Breast epithelium (tissue), 4 donors: ENCODE measurements around the gene MACROD2. TPM values are rescaled to one million over a fixed set of nuclear protein-coding genes. Genes with fewer than 3 reads are reported as not detected.

Experiments
- DNase-seq, 2 donors: peaks; one replicate each; pipeline ENCODE4 v3.0.0-alpha.2; 2019; ENCODE audit warnings: low spot score in 2 of 2
- H3K27ac ChIP-seq, 2 donors: fragments of 200-600 bp; sonication (generic) in 1 of 2; one replicate each; pipeline ENCODE4 v1.5.1; 2016 to 2019; ENCODE audit warnings: mild to moderate bottlenecking in 1 of 2
- H3K27me3 ChIP-seq, 2 donors: fragments of 200-600 bp; sonication (generic) in 1 of 2; one replicate each; pipeline versions ENCODE4 v1.5.1 to v1.6.0; 2017 to 2019; ENCODE audit warnings: control low read depth in 1 of 2, mild to moderate bottlenecking in 1 of 2
- H3K36me3 ChIP-seq: fragments of 200-600 bp; one replicate; pipeline ENCODE4 v1.5.1; 2019
- H3K4me1 ChIP-seq, 2 donors: fragments of 200-600 bp; sonication (generic); one replicate each; pipeline ENCODE4 v1.5.1; 2016 to 2019; ENCODE audit warnings: control low read depth in 1 of 2
- H3K4me3 ChIP-seq, 3 donors: fragments of 200-600 bp; sonication (generic); 1 replicate in 2 of 3; 2 replicates in 1 of 3; pipeline ENCODE4 v1.5.1; 2016 to 2019; ENCODE audit warnings: mild to moderate bottlenecking in 3 of 3, moderate library complexity in 2 of 3
- H3K9me3 ChIP-seq, 2 donors: fragments of 200-600 bp; sonication (generic) in 1 of 2; one replicate each; pipeline ENCODE4 v1.5.1; 2016 to 2019; ENCODE audit warnings: control low read depth in 1 of 2
- POLR2A ChIP-seq: fragments of 450-650 bp; IDR thresholded peaks from one replicate; pipeline ENCODE4 v1.6.1; 2016; ENCODE audit warnings: antibody characterized with exemption, mild to moderate bottlenecking, moderate library complexity
- POLR2AphosphoS5 ChIP-seq, 3 donors: sonication (generic); formaldehyde crosslinking; IDR thresholded peaks; one replicate each; pipeline ENCODE4 v1.6.1; 2017; ENCODE audit warnings: antibody characterized with exemption in 3 of 3
- intact Hi-C: fragments of 100-400 bp; cut with DNase I; formaldehyde crosslinking; loops from one replicate; pipeline ENCODE4 v1.15.1; 2023; ENCODE audit warnings: low total_unique reads
- total RNA-seq, 3 donors: library from RNA; depleted of rRNA; stranded (reverse); fragments of >200 nt; gene quantifications; one replicate each; pipeline ENCODE4 v1.1.0, GENCODE V29; 2016
- TF ChIP-seq, protein P1 (sequence below), 3 donors: fragments of 450-650 bp; IDR thresholded peaks; one replicate each; pipeline ENCODE4 v1.5.1; 2016 to 2017; ENCODE audit warnings: antibody characterized with exemption in 3 of 3, mild to moderate bottlenecking in 3 of 3, moderate library complexity in 3 of 3

Gene MACROD2
- total RNA-seq, 3 donors from 2014 or later = 6.7 to 26.8 (median 8.8) TPM

DNA sequence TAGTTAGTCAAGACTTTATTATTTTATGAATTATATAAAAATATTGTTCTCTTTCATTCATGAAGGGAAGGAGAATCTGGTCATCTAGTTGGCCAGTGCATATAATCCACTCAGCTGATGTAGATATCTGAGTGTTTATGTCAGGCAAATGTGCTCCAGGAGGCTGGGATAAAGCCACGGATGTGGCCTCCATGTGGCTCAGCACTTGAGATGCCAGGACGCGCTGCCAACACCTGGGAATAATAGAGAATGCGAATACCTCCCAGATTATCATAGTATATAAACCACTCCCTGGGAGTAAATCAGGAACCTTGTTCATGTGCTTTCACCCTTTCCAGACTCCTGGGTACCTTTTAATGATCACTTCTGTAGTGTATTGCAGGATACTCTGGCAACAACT, 1571.9 kb downstream of the MACROD2 start:
- no peaks in the 10 kb centered on the region for H3K36me3 ChIP-seq

DNA sequence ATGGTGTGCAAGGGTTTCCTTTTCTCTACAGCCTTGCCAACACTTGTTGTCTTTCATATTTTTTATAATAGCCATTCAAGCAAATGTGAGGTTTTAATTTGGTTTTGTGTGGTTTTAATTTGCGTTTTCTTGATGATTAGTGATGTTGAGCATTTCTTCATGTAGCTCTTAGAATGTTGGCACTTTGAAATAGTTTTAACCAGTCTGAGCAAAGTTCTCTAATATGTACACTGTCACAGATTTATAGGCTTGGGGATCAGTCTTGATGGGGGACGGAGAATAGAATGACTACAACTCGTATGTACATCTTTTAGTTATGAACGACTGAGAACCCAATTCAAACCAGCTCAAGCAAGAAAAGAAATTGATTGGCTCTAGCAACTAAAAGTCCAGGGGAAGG, 1574.8 kb downstream of the MACROD2 start:
- TF ChIP-seq POLR2AphosphoS5 (IDR thresholded peaks at IDR 0.05) (no peak), POLR2A (no peak)
- TF ChIP-seq, protein P1, sequence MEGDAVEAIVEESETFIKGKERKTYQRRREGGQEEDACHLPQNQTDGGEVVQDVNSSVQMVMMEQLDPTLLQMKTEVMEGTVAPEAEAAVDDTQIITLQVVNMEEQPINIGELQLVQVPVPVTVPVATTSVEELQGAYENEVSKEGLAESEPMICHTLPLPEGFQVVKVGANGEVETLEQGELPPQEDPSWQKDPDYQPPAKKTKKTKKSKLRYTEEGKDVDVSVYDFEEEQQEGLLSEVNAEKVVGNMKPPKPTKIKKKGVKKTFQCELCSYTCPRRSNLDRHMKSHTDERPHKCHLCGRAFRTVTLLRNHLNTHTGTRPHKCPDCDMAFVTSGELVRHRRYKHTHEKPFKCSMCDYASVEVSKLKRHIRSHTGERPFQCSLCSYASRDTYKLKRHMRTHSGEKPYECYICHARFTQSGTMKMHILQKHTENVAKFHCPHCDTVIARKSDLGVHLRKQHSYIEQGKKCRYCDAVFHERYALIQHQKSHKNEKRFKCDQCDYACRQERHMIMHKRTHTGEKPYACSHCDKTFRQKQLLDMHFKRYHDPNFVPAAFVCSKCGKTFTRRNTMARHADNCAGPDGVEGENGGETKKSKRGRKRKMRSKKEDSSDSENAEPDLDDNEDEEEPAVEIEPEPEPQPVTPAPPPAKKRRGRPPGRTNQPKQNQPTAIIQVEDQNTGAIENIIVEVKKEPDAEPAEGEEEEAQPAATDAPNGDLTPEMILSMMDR (IDR thresholded peaks at IDR 0.05) = no peak
- no peaks in the 10 kb centered on the region for H3K27me3 ChIP-seq
- no peak overlapping the region for H3K4me3 ChIP-seq
- no peak overlapping the region for H3K27ac ChIP-seq
- intact Hi-C loops = no loop called here
- DNase-seq = no peak
- no peaks in the 10 kb centered on the region for H3K4me1 ChIP-seq
- H3K9me3 ChIP-seq = no peaks in the 10 kb centered on the region
- no peaks in the 10 kb centered on the region for H3K36me3 ChIP-seq

More for the DNA sequence above, 1571.9 kb downstream of the MACROD2 start:
- TF ChIP-seq, protein P1 (IDR thresholded peaks at IDR 0.05) = no peak
- TF ChIP-seq POLR2AphosphoS5 (IDR thresholded peaks at IDR 0.05) = no peak
- no peak for TF ChIP-seq POLR2A
- no peaks in the 10 kb centered on the region for H3K27me3 ChIP-seq
- no peaks in the 10 kb centered on the region for H3K4me1 ChIP-seq
- intact Hi-C loops = no loop called here
- H3K9me3 ChIP-seq = no peaks in the 10 kb centered on the region
- DNase-seq = no peak
- no peak overlapping the region for H3K4me3 ChIP-seq
- H3K27ac ChIP-seq = no peak overlapping the region

DNA sequence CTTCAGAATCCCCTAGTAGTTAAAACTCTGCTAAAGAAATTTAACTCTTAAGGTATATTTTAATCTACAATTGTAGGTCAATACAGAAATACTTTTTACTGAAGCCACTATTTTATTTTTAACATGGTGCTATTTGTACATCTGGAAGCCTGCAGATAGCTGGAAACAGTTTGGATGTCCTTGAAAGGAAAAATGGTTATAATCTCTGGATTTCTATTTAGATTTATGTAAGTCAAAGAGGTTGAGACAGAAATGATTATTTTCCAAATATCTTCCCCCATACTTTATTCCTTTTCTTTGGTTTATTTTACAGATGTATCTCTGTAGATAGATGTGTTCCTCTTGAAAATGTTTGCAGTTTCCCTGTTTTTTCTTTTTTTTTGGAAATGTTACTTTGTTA, 1575.7 kb downstream of the MACROD2 start:
- DNase-seq = no peak
- TF ChIP-seq POLR2AphosphoS5 (IDR thresholded peaks at IDR 0.05) (no peak), POLR2A (no peak)
- TF ChIP-seq, protein P1 (IDR thresholded peaks at IDR 0.05) = no peak
- Histone ChIP-seq H3K4me3 (no peak overlapping the region), H3K36me3 (no peaks in the 10 kb centered on the region), H3K27me3 (no peaks in the 10 kb centered on the region), H3K27ac (no peak overlapping the region), H3K4me1 (no peaks in the 10 kb centered on the region), H3K9me3 (no peaks in the 10 kb centered on the region)
- intact Hi-C loops = no loop called here

DNA sequence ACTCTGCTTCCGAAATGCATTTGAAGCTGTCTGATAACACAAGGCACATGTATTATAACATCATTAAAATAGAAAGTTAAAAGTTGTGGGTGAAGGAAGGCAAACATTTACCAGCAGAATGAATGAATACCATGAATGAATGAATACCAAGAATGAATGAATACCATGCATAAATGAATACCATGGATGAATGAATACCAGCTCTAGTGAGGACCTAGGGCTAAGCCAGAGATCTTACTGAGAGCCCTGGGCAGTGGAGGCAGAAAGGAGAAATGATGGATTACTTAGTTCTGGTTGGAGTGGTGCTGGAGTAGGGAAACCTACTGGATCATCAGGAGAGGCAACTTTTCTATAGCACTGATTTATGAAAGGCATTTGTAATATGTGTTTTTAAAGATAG, 1579.9 kb downstream of the MACROD2 start:
- H3K27me3 ChIP-seq = no peaks in the 10 kb centered on the region
- intact Hi-C loops = no loop called here
- TF ChIP-seq POLR2AphosphoS5 (IDR thresholded peaks at IDR 0.05) (no peak), POLR2A (no peak)
- TF ChIP-seq, protein P1 (IDR thresholded peaks at IDR 0.05) = no peak
- H3K9me3 ChIP-seq = no peaks in the 10 kb centered on the region
- no peaks in the 10 kb centered on the region for H3K36me3 ChIP-seq
- no peak overlapping the region for H3K27ac ChIP-seq
- DNase-seq = no peak
- no peaks in the 10 kb centered on the region for H3K4me1 ChIP-seq
- no peak overlapping the region for H3K4me3 ChIP-seq

DNA sequence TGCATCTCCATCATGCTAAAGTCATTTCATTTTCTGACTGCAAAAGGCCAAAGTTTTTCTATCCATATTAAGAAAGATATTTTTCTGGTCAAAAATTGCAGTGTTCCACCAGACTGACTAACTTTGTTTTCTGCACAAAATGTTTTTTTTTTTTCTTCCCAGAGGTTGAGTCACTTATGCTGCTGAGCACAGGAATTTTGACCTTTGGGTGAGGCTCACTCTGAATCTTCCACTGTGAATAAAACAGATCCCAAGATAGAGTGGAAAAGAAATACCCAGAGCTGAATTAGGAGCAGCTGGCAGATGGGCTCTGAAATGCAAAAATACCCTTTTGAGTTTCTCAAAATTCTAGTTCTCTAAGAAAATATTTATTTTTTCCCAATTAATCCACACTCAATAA, 1581.1 kb downstream of the MACROD2 start:
- Histone ChIP-seq H3K4me3 (no peak overlapping the region), H3K4me1 (no peaks in the 10 kb centered on the region), H3K27me3 (no peaks in the 10 kb centered on the region), H3K36me3 (no peaks in the 10 kb centered on the region), H3K9me3 (no peaks in the 10 kb centered on the region), H3K27ac (no peak overlapping the region)
- intact Hi-C loops = no loop called here
- DNase-seq = no peak
- no peak for TF ChIP-seq POLR2AphosphoS5 (IDR thresholded peaks at IDR 0.05)
- TF ChIP-seq POLR2A = no peak
- TF ChIP-seq, protein P1 (IDR thresholded peaks at IDR 0.05) = no peak
